ENCODE measurements around the gene ERC2.

The ERC2 gene

DNA sequence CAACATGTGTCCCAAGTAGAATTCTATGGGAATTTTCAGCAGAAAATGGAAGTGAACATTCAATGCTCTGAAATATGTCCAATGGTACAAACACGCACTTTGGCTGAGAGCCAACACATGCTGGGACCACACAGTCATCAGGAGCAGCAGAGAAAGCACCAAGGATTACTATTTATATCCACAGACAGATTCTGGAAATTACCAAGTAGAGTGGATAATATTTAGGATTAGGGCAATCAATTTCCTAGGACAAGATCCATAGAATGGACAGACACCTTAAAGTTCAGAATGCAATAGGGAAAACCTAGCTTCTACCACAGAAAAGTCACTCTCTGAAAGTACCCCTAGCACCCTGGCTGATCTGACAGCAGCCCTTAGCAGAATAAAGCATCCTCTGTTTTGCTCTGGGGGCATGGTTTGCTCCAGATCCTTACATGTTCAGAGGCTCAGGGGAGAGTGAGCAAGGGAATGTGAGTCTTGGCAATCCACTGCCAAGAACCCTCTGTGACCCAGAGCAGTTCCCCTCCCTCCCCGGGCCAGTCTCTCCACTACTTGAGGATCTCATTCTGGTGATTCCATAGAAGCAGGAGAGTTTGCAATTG, 775.2 kb downstream of the ERC2 start:
- no peak for FAIRE-seq

DNA sequence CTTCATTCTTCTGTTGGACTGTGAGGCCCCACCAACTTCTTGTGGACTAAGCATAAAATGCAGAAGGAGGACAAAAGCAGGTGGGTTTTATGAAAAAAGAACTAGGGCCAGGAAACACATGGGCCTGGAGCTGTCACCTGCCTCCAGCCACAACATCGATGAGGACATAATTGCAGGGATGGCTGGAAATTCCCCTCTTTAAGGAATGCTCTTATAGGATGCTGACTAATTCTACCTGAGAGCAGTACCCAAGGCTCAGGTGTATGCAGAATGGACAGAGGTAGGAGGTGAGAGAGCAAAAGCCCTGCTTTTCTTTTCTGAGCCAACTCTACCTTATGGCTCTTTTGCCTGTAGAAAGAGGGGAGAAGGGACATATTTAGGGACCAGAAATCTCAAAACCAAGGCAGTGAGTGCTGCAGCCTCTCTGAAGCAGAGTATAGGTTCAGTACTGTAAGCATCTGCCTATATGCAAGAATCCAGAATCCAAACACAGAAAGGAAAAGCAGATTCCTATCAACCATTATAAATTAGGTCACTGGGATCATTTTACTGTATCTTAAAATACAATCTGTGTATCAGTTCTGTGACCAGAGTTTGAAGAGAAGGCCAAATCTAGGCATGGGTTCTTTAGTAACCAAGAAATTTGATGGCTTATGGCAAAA, 775.8 kb downstream of the ERC2 start:
- FAIRE-seq: no peak

DNA sequence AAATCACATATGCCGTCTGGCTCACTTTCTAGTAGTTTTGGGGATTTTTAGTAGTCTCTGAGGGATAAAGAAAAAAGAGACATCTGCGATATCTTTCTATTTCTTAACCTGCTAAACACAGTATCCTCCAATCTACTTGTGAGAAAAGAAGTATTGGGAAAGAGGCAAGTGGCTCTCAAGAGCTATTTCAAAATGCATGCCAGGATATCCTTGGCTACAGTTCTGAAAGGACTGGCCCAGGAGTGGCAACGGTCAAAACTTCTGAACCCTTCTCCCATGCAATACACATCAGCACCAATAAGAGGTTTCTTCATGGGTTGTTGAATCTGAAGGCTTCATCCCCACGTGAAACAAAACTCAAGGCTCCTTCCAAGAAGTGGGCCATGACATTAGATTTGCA, 777.1 kb downstream of the ERC2 start:
- no peak for FAIRE-seq

DNA sequence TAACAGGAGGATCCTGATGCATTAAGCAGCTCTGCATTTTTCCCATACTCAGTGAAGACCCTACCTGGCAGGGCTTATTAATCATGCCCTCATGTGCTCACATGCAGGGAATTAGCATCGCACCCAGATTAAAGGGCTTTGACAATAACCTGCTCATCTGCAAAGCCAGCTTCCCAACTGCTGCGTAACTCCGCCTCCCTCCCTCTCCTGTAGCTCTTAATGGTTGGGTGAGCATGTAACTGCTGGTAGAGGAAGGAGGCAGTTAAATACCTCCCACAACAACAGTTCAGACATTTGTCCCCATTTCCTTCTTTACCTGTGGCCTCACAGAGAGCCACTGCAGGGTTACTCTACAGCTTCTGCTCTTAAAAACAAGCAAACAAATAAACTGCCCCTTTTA, 777.5 kb downstream of the ERC2 start:
- FAIRE-seq: no peak

DNA sequence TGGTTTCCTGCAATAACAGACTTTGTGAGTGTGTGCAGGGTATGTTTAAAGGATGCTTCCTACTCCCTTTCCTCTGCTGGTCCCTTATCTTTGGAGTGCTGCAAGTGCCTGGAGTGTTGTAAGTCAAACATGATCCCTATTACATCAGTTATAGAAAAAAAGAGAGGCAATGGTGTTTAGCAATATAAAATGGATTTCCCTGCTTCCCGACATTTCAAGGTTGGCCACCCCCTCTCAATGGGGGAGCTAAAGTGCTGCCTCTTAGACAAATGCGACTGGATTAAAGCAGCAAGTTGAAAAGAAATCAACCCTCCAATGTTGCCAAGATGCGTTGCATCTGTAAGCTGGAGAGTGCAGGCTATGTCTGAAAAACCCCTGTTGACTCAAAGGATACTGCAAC, 778.1 kb downstream of the ERC2 start:
- FAIRE-seq: no peak

DNA sequence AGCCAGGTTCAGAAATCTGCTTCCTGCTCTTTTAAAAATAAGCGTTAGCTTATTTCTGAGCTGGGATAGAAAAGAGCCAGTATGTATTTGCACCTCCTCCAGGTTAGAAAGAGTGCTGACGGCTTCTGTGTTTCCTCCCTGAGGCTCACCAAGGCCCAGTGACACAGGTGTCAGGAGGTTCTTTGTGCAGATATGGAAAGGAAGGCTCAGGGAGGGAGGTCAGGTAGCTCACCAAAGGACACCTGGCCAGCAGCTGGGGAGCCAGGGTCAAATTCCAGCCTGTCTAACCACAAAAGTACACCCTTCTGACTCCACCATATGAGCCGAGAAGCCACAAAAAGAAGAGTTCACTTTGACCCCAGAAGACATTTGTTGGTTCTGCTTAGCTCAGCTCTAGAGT, 780.1 kb downstream of the ERC2 start:
- FAIRE-seq: no peak

DNA sequence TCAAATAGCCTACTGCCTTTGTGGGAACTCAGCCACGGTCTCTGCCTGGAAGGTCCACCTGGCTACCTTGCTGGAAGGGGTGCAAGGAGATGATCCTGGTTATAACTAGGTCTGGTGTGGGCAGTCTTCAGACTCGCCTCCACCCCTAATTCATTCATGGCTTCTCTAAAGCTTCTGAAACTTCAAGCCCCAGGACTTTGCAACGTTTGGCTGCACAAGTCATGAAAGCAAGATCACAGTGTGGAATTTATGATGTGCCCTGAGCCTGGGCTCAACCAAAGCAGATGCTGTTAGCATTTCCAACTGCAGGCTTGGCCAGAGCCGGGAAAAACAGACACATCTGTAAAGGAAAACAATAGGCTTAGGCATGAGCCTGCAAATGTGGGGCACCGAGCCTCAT, 780.7 kb downstream of the ERC2 start:
- no peak for FAIRE-seq

DNA sequence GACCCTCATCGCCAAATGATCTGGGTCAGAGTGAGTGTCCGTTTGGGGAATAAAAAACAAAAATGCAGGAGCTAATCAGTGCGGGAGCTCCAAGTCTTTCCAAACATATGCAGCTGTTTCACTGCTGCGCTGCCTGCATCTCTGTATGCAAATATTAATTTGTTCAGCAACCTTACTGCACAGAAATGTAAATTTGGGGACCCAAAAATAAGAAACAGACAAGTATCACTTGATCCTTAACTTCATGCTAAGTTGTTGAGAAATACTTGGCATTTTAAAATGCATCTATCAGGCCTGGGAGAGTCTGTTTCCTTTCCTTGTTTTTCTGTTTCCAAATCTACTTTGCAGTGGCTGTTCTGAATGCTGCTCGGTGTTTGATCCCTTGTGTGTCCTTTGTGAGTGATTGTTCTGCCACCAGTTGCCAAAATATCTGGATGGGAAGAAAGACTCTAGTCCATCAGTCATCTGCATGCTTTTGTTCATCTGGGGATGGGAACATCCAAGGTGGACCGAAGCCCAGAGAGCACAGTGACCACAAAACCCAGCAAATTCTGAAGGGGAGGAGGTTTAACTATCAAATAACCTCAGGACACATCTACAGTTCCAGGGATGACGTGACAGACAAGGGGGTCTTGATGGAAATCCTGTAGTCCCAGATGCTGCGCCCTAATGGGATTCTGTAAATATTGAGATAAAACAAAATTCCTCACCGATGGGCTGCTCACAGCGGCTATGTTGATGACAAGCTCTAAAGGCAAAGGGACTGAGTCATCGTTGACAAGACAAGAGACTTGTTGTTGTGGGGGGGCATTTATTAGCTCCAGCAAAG, 781.6 kb downstream of the ERC2 start:
- no peak for FAIRE-seq

DNA sequence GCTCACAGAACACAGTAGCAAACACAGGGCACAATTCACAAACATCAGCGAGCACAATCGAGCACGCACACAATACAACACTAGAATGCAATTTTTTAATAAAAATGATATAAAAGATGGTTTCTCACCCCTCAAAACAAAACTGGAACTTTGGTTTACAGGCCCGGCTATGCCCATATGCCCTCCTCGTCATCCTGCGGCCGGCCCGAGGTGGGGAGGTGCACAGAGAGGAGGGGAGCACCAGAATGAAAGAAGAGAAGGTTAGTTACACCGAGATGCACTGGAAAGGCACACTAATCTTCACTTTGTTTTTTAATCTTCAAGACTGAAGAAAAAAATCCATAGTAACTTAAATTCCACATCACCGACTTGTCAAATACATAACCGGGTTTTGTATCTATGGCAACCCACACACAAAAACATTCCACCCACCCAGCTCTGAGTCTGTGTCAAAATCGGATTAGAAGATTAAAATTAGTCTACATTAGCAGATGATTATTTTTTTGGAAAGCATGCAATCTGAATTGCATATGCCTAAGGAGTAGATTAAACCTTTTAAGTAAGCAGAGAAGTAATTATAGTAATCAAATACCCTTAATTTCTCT, 784.5 kb downstream of the ERC2 start:
- FAIRE-seq: no peak

DNA sequence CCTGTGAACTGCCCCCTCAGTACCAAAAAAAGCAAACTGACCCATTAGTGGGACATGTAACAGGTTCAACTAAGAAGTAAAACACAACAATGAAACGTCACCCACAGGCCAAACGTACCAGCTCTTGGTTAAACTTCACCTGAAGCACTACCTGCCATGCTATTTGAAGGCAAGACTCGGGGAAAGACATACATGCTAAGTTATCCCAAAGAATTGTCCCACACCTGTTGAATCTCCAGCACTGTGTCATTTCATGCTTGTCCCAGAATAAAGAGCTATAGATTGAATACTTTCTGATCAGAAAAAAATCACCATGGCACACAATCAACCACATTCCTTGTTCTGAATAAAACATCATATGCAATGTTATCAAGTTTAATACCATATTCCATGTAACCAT, 785.8 kb downstream of the ERC2 start:
- FAIRE-seq: no peak

DNA sequence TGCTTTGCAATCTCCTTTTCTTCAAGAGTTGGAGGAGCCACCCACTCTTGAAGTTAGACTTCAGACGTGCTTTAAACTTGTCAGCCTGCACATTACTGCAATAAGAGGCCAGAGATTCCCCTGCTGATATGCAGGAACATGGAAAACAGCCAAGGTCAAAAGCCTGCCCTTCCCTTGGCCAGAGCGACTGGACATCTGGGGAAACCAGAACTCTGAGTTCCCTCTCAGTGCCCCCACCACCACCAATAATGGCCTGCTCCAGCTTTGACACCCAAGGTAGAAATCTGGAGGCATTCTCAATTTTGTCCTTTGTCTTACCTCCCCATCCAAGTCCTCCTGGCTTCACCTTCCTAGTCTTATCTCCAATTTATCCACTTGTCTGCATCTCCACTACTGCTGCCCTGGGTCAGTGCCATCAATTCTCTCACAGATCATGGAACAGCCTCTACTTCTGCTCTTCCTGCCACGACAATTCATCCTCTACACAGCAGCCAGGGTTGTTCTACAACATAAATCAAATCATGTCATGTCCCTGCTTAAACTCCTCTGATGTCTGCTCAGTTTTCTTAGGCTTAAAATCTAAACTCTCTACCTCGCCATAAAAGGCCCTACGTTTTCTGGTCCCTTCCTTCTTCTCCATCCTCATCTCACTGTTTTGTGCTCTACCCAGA, 789.6 kb downstream of the ERC2 start:
- FAIRE-seq: no peak

DNA sequence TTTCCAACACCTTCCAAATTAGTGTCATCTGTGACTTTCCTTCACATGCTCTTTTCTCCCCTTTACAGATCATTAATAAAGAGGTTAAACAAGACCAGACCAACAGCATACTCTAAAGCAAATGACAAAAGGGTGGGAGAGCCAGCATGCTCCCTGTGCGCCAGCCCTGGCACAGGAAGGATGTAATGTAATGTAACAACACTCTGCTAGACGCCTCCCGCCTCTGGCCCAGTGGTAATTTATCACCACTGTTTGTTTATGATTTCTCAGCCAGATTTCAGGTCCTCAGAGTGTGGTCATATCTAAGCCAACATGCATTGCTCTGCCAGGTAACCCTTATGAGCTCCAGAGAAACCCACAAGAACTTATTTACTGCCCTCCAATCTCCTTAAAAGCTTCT, 791.6 kb downstream of the ERC2 start:
- FAIRE-seq: no peak

DNA sequence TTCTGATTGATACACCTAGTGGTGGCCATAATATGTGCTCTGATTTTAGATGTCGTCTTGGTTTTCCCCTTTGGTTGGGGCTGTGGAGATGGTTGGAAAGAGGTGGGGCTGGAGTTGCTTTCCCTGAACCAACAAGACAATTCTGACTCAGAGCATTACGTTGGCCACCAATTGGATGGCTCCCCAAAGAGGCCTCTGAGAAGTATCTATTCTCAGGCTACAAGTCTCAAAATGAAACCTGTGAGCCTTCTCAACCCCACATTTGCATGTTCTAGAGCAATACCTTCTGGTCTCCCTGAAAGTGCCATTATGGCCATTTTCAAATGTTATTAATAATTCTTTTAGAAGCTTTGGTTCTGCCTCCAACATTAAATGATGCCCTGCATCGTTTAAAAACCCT, 792.8 kb downstream of the ERC2 start:
- no peak for FAIRE-seq

DNA sequence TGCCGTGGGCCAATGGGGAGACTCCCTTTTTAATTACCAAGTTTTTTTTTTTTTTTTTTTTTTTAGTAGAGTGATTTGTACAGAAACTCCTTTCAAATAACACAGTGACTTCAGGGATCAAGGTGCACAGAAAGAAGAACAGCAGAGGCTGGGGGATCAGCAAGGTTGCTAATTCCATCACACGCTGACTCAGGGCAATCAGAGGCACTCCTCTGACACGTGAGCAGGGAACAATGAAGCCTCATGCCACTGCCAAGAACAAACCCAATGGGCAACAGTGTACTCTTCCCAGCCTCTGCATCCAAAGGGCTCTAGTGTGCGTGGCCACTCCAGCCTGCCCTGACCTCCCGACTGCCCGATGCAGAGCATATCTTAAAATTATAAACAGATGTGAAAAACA, 794.5 kb downstream of the ERC2 start:
- no peak for FAIRE-seq

DNA sequence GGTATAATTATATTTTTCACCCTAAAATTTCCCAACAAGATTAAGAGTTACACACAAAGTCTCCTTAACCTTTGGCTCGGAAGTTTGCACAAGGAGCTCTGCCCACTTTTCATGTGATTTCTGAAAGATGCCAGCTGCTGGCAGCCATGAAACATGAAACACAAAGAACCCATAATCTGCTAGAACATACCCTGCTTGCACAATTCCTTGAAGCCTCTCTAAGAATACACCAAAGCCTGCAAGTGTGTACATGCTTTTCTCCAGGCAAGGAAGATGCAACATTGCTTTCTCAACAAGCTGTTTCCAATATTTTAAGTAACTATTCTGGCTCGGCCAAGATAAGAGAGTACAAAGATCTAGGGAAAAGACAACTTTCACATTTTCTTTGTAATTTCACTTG, 799.1 kb downstream of the ERC2 start:
- FAIRE-seq: no peak

DNA sequence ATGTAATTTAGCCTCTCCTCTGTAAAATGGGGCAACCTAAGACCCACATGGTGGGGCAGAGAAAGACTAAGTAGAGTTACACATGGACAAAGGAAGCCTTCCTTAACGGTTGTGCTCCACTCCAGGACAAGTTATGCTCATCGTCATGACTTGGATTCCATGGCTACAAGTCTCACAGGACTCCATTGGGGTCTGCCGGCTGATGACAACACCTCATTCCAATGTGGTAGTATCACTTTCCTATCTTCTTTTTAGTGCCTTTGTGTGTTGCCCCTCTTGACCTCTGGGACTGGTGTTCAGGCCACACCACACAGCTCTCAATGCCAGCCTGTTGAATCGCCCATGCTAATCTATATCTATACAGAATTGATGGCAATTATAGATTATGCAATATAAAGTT, 799.9 kb downstream of the ERC2 start:
- no peak for FAIRE-seq

DNA sequence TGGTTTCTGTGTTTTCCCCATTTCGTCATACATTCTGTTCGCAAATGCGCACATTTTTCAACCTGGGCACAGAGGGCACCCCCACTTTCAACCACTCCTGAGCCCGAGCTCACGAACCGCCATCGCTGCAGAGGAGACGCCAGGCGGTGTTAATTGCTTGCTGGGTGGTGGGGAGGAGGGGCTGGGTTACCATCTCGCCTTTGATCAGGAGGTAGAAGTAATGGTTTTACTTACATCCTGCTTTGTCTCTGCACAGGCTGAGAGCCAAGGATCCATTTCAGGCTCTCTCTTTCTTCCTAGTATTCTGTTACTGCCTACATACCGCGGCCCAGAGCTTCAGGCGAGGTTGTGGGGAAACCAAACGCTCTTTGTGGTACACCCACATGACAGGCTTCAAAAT, 803.9 kb downstream of the ERC2 start:
- no peak for FAIRE-seq

DNA sequence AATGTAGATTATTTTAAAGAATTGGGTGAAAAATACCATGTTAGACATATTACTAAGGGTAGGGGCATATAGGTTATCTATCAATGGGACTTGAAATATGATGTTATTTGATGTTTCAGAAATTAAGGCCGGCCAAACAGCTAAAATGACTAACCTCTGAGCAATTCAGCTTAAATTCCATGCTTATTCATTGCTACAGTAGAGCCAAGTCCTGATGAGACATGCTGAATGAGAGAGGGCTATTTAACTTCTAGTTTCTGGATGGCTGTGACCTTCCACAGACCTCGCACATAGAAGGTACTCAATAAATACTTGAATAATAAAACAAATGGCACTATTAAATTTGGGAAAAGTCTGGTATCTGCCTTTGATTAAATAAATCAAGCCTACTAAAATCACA, 805.6 kb downstream of the ERC2 start:
- FAIRE-seq: no peak

DNA sequence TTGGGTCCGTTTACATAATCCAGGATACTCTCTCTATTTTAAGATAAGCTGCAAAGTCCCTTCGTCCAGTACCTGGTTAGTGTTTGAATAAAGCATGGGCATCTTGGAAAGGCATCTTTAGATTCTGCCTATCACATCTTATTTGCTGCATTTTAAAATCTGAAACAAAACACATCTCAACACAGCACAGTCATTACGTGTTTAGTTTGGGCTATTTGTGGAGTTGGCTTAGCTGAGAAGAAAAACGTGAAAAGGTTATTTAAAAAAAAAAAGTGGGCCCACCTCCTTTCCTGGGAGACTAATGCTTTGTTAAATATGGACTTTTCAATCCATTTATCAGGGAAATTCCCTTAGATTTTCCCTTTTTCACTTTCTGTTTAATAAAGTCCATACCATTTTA, 806.7 kb downstream of the ERC2 start:
- FAIRE-seq: no peak

DNA sequence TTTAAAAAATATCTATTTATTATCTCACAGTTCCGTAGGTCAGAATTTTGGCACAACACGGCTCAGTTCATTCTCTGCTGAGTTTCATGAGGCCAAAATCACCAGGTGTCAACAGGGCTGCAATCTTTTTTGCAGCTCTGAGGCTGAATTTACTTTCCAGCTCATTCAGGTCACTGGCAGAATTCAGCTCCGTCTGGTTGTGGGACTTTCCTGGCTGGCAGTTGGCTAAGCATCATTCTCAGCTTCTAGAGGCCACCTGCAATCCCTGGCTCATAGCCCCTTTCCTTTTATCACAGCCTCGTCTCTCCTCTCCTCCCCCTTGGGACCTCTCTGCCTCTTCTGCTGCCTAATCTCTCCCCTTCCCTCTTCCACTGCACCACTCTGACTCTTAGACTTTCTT, 807.1 kb downstream of the ERC2 start:
- no peak for FAIRE-seq

DNA sequence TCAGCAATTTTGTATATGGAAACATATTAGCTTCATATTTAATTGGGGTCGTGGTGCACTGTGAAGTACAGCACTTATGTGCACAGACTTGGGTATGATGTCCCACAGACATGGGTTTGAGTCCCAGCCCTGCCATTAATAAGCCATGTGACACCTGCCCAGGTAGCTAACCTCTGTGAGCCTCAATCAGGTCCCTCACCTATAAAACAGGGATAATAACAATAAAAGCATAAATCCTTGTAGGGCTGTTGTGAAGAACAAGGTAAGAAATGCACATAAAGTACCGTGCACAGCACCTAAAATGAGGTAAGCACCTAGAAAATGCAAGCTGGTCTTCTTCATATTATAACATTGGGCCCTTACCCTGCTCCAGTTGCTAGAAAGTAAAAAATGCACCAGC, 807.6 kb downstream of the ERC2 start:
- FAIRE-seq: no peak

DNA sequence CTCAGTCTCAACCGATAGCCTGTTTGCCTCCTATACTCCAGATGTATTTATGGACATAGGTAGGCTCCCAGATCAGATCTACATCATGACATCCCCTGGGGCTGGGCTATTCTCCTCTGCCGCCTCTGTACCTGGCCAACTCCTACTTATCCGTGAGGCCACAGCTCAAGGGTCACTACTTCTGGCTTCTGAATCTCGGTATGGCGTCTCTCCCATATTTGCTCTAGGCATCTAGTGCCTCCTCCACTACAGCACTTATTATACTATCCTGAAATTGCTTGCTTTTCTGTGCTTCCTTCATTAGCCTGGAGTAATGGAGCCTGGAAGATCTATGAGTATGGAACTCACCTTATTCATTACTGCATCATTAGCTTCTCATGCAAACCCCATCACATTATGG, 808.6 kb downstream of the ERC2 start:
- no peak for FAIRE-seq

Data from endometrium (tissue), 2 donors.